NCI-H128 (cell line): ENCODE data around the gene KCTD17.
"Not testable (repeated sequence)": the region's sequence is repeated elsewhere in the genome, so short reads cannot be mapped to it uniquely, and the experiment has no call there.

Experiments
- DNase-seq: peaks from one replicate; lab custom pipeline; 2025; ENCODE audit not compliant: unreplicated experiment; lab: John Stamatoyannopoulos, UW

Gene KCTD17

DNA sequence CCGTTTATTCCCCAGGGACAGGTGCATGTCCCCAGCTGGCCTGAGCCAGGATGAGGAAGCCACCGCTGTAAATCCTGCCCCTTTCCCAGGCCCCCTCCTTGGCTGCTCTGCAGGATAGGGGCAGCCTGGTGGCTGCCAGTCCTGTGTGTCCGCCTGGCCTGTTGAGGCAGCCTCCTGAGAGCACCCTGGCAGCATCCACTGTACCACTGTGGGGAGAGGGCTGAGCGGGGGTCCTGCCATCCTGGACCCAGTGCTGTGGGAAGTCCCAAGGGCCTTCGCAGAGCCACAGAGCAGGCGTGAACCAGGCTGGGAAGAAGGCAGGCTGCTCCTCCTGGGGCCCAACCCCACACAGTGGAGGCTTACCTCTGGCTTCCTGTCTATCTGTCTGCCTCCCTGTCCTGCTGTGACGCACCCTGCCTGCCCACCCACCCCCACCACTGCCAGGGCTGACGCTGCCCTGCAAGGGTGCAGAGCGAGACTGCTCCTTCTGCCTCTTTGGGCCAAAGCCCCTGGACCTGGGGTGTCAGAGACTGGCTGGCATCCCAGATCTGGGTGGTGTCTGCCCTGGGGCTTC is 8.4 kb downstream of the KCTD17 start:
- DNase-seq, result no peak

DNA sequence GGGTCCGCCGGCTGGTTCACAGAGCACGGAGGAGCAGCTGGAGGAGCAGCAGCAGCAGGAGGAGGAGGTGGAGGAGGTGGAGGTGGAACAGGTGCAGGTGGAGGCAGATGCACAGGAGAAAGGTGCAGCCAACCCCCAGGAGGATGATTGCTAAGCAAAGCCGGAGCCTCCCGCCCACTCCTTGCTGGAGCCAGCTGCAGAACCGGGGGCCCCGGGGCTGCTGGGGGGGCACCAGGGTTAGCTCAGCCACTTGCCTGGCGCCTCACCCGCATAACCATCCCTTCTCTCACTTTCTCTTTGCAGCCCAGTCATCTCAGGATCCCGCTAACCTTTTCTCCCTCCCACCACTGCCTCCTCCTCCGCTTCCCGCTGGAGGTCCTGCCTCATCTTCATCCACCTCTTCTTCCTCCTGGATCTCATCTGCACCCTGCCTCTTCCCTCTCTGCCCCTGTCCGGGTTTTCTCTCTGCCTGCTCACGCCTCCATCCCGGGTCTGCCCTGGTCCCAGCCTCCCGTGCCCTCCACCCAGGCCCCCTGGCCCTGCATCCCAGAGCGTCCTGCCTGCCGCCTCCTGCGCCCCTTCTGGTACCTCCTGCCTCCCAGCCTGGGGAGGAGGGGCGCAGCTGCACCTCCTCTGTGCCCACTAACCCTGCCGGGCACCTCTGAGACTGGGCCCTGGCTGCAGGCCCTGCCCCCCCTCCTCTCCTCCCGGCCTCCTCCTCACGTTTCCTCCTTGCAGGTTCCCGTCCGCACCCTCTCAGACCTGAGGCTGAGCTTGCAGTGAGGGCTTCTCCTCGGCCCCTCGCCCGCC is 9.5 kb downstream of the KCTD17 start:
- DNase-seq, result no peak

DNA sequence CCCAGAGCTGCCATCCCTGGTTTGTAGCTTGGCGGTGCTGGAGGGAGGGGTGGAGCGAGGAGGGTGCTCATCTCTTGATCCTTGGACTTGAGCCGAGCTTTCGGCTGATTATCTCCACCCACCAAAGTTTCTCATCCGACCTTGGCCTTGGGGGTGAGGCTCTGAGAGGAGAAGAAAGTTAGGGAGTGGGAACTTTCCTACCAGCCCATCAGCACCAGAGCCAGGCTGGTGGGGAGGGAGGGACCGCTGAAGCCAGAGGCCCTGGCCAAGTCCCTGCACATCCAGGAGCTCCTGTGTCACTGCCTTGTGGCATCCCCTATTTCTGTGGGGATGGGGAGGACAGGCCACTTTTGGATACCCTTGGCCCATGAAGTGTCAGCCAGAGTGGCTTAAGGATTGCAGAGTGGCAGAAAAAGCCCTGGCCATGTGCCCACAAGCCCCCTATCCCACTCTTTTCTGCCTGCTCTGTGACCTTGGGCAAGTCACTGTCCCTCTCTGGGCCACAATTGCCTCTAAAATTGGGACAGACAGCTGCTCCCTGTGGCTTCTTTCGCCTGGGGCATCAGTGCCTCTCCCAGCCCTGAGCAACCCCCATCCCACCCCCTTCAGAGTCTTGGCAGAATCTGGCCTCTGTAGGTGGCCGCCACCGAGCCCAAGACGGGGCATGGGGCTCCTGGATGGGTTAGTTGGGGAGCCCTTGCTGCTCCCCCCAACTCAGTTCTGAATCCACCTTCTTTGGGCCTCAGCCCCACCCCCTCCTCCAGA is 10.3 kb downstream of the KCTD17 start:
- no peak for DNase-seq

DNA sequence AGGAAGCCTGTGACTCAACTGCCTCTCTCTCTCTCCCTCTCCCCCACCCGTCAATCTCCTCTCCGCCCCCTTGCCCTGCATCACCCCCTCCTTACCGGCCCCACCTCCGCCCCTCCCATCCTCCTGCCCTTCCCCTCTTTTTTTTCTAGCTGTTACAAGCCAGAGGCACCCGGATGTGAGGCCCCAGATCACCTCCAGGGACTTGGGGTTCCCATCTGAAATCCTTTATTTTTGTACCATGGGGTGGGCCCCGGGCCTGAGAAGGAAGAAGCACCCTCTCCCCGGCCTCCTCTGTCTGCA is 10.8 kb downstream of the KCTD17 start:
- DNase-seq, result no peak

- DNase-seq, result no peak
Measured at GRCh38 chr22:37062702-37063381, 11.3 kb downstream of the KCTD17 start.

GRCh38 chr22:37063431-37064420 is 12.2 kb downstream of the KCTD17 start:
- DNase-seq, result peak; percentile 35

GRCh38 chr22:37064553-37064952 is 13.0 kb downstream of the KCTD17 start:
- DNase-seq, result no peak

DNA sequence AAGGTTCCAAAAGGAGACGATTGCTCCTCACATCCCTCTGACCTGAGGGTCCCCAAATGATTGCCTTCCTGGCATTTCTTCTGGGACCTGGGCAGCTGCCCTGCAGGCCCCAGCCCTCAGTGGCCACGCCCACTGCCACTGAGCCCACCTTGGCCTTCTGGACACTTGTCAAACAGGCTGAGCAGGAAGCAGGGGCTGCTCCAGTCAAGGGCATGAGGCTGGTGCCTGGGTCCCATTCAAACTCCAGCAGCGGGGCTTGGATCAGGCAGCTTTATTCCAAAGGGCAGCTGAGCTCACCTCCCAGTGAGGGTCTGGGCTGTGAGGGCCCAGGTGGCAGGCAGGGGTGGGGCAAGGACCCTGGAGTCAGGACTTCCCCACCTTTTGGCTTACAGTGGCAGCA is 13.6 kb downstream of the KCTD17 start:
- no peak for DNase-seq

DNA sequence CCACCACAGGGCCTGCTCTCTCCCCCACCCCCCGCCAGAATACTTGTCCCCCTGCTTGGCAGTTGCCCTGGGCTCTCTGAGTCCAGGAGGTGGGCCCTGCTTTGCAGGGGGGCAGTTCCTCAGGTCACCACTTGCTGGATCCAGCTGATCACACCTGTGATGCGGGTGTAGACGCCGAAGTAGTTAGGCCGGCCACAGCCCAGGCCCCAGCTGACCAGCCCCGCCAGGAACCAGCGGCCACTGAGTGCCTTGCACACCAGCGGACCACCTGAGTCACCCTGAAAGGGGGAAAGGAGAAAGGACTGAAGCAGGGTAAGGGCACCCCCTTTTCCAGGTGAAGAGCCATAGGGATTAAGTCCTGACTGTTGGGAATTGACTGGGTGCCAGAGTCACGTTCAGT is 14.4 kb downstream of the KCTD17 start:
- DNase-seq, result no peak

- DNase-seq, result no peak
Measured at GRCh38 chr22:37067428-37067827, 15.9 kb downstream of the KCTD17 start.

- no peak for DNase-seq
Measured at GRCh38 chr22:37068859-37069258, 17.3 kb downstream of the KCTD17 start.

DNA sequence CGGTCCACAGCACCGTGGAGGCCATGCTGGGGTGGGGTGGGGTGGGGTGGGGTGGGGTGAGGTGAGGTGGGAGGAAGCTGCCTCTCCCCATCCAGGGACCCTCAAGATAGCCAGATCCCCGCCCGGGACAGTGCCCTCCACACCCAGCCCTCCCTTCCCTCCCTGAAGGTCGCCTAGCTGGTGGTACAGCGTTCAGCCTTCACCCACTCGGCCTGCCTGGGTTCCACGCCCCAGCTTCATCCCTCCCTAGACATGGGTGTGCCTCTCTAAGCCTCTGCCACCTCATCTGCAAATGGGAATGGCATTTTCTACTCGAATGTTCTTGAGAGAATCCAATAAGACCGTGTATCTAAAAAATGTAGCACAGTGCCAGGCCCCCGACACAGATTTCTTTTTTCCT is 17.8 kb downstream of the KCTD17 start:
- DNase-seq, result no peak

DNA sequence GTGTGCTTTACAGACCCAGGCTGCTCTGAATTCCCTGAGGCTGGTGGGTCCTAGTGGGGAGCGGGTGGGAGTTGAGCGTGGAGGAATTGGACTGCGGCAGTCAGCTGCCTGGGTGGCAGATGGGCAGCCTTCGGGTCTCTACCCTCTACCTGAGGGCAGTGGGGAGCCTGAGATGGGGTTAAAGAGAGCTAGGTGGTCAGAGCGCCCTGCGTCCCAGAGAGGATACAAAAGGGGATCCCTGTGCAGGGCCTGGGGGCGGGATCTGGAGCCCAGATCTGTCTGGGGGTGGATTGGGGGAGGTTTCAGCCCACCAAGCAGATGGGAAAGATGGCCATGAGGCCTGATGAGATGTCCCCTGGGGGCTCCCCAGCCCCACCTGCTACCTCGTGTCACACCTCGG is 18.2 kb downstream of the KCTD17 start:
- DNase-seq, result no peak

DNA sequence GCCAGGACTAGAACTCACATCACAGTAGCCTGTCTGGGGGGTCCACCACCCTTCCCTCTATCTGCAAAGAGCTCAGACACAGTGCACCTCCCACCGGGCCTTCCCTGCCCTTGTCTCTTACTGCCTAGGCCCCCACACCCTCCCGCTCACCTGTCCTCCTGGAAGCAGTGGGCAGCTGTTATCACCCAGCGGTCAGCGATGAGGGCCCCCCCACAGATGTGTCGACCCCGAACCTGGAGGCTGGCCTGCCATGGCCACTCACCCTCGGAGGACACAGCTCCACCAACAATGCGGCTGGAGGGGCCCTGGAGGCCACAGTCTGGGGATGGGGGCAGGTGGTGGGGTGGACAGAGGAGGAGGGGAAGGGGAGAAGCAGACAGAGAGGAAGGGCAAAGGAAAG is 18.8 kb downstream of the KCTD17 start:
- no peak for DNase-seq

DNA sequence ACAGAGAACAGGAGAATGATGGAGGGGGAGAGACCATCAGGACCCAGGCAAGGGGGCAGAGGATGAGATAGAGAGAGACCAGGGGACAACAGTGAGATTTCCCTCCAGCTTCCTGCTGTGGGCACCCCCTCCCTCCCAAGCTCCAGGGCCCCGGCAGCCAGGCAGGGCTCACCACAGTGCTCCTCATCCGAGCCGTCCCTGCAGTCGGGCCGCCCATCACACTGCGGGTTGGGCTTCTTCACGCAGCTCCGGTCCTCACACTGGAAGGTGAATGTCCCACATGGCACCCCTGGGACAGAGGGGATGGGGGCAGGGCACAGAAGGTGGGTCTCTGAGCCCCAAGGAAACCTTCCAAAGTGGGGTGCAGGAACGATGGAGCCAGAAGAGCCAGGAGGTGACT is 19.2 kb downstream of the KCTD17 start:
- no peak for DNase-seq

DNA sequence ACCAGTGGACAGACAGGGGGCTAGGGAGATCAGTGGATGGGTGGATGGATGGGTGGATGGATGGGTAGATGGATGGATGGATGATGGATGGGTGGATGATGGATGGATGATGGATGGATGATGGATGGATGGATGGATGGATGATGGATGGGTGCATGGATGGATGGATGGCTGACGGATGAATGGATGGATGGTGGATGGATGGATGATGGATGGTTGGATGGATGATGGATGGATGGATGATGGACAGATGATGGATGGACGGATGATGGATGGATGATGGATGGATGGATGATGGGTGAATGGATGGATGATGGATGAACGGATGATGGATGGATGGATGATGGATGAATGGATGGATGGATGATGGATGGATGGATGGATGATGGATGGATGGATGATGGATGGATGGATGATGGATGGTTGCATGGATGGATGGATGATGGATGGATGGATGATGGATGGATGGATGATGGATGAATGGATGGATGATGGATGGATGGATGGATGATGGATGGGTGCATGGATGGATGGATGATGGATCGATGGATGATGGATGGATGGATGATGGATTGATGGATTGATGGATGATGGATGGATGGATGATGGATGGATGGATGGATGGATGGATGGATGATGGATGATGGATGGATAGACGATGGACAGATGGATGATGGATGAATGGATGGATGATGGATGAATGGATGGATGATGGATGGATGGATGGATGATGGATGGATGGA is 20.5 kb downstream of the KCTD17 start:
- DNase-seq, result not testable (repeated sequence)

DNA sequence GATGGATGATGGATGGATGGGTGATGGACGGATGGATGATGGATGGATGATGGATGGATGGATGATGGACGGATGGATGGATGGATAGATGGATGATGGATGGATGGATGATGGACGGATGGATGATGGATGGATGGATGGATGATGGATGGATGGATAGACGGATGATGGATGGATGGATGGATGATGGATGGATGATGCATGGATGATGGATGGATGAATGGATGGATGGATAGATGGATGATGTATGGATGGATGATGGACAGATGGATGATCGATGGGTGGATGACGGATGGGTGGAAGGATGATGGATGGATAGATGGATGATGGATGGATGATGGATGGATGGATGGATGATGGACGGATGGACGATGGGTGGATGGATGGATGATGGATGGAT is 21.1 kb downstream of the KCTD17 start:
- DNase-seq, result no peak

GRCh38 chr22:37074537-37074936 is 23.0 kb downstream of the KCTD17 start:
- no peak for DNase-seq

DNA sequence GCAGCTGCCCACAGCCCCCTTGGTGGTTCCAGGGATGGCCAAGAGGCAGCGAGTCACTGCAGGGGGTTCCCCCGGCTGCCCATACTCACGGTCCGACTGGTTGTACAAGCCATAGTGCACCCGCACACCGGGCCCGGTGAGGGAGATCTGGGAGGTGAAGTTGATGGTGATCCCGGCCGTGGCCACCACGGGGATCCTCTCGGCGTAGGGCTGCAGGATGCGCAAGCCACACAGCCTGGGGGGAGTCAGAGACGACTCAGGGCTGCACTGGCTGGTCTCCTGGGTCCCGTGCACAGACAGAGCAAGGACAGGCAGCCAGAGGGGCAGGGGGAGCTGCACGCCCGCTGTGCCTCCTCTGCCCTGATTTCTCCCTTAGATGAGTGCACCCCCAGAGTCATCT is 23.5 kb downstream of the KCTD17 start:
- DNase-seq, result no peak
